LNCAP (cell line): Measurements from ENCODE around the gene PGA5.

Experiments used
- CTCF ChIP-seq: fragments of 450-650 bp; IDR thresholded peaks from 2 replicates; pipeline ENCODE4 v1.5.1; 2017; ENCODE audit warnings: mild to moderate bottlenecking

PGA5 gene

DNA sequence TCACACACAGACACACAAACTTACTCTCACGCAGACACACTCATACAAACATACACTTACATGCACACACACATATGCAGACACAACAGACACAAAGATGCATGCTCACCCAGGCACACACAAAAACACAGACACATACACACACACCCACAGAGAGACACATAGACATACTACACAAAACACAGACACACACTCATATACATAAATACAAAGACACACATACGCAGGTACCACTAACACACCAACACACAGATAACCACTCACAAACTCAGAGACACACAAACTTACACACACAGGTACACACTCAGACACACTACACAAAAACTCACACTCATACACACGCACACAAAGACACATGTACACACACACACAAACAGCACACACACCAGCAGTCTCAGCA, 31.8 kb downstream of the PGA5 start:
- no peak for TF ChIP-seq CTCF

GRCh38 chr11:61273178-61274078, 32.5 kb downstream of the PGA5 start:
- TF ChIP-seq CTCF: no peak

DNA sequence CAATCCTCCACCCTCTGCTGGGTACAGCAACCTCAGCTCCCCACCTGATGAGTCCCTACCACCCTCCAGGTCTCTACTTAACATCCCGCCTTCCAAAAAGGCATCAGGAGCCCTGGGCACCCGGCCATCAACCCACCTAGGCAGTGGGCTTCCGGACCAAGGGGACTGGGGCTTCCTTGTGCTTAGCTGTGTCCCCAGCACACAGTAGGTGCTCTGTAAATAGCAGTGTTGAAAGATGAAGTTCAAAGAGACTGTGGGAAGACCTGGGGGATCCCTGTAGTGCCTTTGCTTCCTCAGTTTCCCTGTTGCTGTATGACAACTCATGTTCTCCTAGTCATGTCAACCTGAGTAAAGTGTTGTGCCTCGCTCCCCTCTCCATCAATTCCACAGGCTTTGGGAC, 33.1 kb downstream of the PGA5 start:
- TF ChIP-seq CTCF: no peak

DNA sequence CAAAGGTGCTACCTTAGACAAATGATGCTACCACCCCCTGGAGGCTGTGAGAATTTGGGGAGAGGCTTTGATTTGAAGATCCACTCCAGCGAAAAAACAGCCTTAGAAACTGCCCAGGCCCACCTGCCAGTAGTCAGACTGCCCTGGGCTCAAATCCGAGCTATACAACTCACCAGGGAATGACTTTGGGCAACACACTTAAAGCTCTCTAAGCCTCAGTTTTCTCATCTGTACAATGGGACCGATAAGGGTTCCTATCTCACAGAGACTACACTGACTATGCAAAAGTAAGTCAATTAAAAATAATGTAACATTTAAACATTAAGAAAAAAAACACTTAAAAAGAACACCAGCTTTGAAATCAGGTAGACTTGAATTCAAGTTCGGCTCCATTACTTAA, 34.2 kb downstream of the PGA5 start:
- TF ChIP-seq CTCF: no peak

GRCh38 chr11:61277186-61278000, 36.4 kb downstream of the PGA5 start:
- TF ChIP-seq CTCF: no peak

DNA sequence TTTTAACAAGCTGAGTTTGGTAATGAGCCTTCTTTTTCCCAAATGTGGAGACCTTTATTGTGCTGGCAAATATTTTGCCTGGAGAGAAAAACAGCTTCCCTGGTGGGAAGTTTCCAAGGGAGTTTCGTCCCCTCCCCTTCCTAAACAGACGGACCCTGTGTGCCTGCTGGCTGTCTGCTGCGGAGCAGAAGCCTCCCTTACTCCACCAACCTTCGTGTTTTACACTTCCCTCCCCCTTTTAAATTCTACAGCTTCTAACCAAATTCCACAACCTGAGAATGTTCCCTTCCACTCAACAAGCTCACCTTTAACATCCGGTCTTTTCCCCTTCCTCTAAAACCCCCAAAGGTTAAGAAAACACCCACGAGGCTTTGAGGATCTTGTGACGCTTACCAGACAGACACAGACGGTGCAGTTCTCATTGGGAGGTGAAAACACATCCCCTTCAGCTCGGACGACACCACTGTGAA, 37.1 kb downstream of the PGA5 start:
- no peak for TF ChIP-seq CTCF

DNA sequence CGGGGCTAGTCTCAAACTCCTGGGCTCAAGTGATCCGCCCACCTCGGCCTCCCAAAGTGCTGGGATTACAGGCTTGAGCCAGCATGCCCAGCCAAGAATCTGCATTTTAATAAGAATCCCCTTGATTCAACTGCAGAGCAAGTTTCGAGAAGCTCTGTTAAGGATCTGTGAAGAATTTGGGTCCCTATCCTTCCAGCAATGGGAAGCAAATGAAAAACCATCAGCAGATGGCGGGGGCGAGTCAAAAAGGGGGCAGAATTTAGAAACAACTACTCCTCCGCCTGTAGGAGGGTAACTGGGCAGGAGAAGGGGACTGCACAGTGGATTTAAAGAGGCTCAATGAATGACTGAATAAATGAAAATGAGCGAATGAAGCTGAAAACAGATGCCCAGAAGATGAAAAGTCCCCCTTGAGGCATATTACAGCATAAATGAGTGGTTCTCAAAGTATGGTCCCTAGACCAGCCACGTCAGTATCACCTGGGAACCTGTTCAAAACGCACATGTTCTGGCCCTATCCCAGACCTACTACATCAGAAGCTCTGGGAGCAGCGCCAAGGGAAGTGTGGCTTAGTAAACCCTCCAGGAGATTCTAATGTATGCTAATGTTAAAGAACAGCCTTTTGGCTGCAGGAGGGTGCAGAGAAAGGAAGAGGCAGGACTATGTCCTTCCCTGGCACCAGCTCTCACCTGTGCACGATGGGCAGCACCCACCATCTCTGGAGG, 39.1 kb downstream of the PGA5 start:
- no peak for TF ChIP-seq CTCF
